Psoas muscle (tissue), 8 donors: ENCODE measurements around the gene XRN1. TPM values are rescaled to one million over a fixed set of nuclear protein-coding genes. Genes with fewer than 3 reads are reported as not detected.

ENCODE experiments used
- ATAC-seq, 4 donors: fragments of 200-7000 bp; cut with Tn5 transposase; one replicate each; pipeline ENCODE4 v1.9.1; 2020; ENCODE audit warnings: moderate library complexity in 3 of 4, mild to moderate bottlenecking in 2 of 4
- DNase-seq, 2 donors: peaks; one replicate each; pipeline ENCODE4 v3.0.0-alpha.2; 2020
- H3K27ac ChIP-seq: fragments of 200-600 bp; one replicate; pipeline ENCODE4 v1.8.0; 2022
- H3K27me3 ChIP-seq, 3 donors: fragments of 200-600 bp in 1 of 3; one replicate each; pipeline versions ENCODE4 v1.6.1 to v1.8.0; 2013 to 2022; ENCODE audit warnings: low read length in 2 of 3, mild to moderate bottlenecking in 2 of 3, moderate library complexity in 1 of 3; ENCODE audit not compliant: insufficient read depth in 3 of 3
- H3K36me3 ChIP-seq, 2 donors: fragments of 200-600 bp in 1 of 2; one replicate each; pipeline versions ENCODE4 v1.6.1 to v1.8.0; 2013 to 2022; ENCODE audit warnings: low read depth in 1 of 2, mild to moderate bottlenecking in 1 of 2, moderate library complexity in 1 of 2; ENCODE audit not compliant: insufficient read depth in 1 of 2
- H3K4me1 ChIP-seq: fragments of 200-600 bp; one replicate; pipeline ENCODE4 v1.8.0; 2022
- H3K4me3 ChIP-seq: fragments of 200-600 bp; one replicate; pipeline ENCODE4 v1.8.0; 2022; ENCODE audit warnings: mild to moderate bottlenecking
- H3K9me3 ChIP-seq: fragments of 200-600 bp; one replicate; pipeline ENCODE4 v1.8.0; 2022
- CTCF ChIP-seq: fragments of 200-600 bp; IDR thresholded peaks from one replicate; pipeline ENCODE4 v1.8.0; 2022; ENCODE audit warnings: antibody characterized with exemption
- WGBS, 3 donors: extraction: QIAGEN DNeasy Blood & Tissue Kit; methylation state at CpG; one replicate each; pipeline versions ENCODE4 v1.1.6 to v1.1.7; 2013; 5-methylcytosine and 5-hydroxymethylcytosine counted together
- intact Hi-C, 2 donors: fragments of 100-400 bp; cut with DNase I; formaldehyde crosslinking; loops; one replicate each; pipeline versions ENCODE4 v1.11.0 to v1.14.2; 2022
- polyA plus RNA-seq, 3 donors: library from polyadenylated mRNA; stranded (reverse); fragments of 200-250 nt; gene quantifications; one replicate each; pipeline ENCODE4 v1.2.3, GENCODE V29; 2013
- total RNA-seq, 4 donors: library from RNA; stranded (reverse); fragmentation: NEBNext Ultra II Directional in 2 of 4; extraction: Animal tissue kit (Norgen Biotek cat#: 25700) in 2 of 4; gene quantifications; one replicate each; pipeline versions ENCODE4 v1.2.1 to v1.2.4, GENCODE V29; 2021 to 2023
- donor health status: healthy with polysubstance abuse.
- donor health status: DM: no; HTN: no; CAD: no; lungs with moderate emphysema.
- donor health status: Bipolar disorder and iron deficiency.
- donor health status: healthy.
- donor health status: DM: yes; HTN: yes; CAD: no.
- donor health status: DM: no; HTN: no; CAD: no.
- donor health status: DM: no; HTN: no; CAD: no.
- donor health status: DM: yes; HTN: yes; CAD: no.

The XRN1 gene
- total and polyA plus RNA-seq, 7 donors: 3.8 to 46.1 (median 26.7) TPM

- no peak for ATAC-seq
- WGBS, 3 donors: 85 to 91% (median 88%) methylated on average over 4 of the region's 4 CpGs
- Histone ChIP-seq H3K27me3 (no peaks in the 10 kb centered on the region), H3K36me3 (no peaks in the 10 kb centered on the region), H3K4me1 (no peaks in the 10 kb centered on the region), H3K4me3 (no peak overlapping the region), H3K27ac (no peak overlapping the region), H3K9me3 (no peaks in the 10 kb centered on the region)
- intact Hi-C loops: loop anchor here in 1 of 2 donors (5.0 kb wide), 1 partner anchor 320 kb away; no protein-coding TSS in a partner anchor
- no peak for DNase-seq
- no peak for TF ChIP-seq CTCF
These were observed 165.3 kb downstream of the XRN1 start for GRCh38 chr3:142282503-142282902.

- Histone ChIP-seq H3K4me1 (no peaks in the 10 kb centered on the region), H3K27me3 (no peaks in the 10 kb centered on the region), H3K27ac (no peak overlapping the region), H3K4me3 (no peak overlapping the region), H3K9me3 (no peaks in the 10 kb centered on the region), H3K36me3 (no peaks in the 10 kb centered on the region)
- ATAC-seq: no peak
- intact Hi-C loops: loop anchor here (2.0 to 5.0 kb wide), 2 partner anchors 319 kb away; no protein-coding TSS in a partner anchor
- DNase-seq: no peak
- TF ChIP-seq CTCF: no peak
- 90 to 94% (median 90%) methylated on average over 1 of the region's 1 CpG for WGBS, 3 donors
These were observed 166.4 kb downstream of the XRN1 start for GRCh38 chr3:142281474-142281873.

- WGBS, 3 donors: 14 to 18% (median 16%) methylated on average over 5 of the region's 5 CpGs
- ATAC-seq: peak; percentile 63 to 89 (median 82)
- TF ChIP-seq CTCF: peak; percentile 59
- intact Hi-C loops: loop anchor here (2.0 to 5.0 kb wide), 3 partner anchors 98 to 318 kb away; no protein-coding TSS in a partner anchor
- DNase-seq: no peak
- no peak overlapping the region for H3K27ac ChIP-seq
- no peak overlapping the region for H3K4me3 ChIP-seq
- H3K27me3 ChIP-seq: no peaks in the 10 kb centered on the region
- H3K4me1 ChIP-seq: no peaks in the 10 kb centered on the region
- H3K9me3 ChIP-seq: no peaks in the 10 kb centered on the region
- H3K36me3 ChIP-seq: no peaks in the 10 kb centered on the region
These were observed 167.8 kb downstream of the XRN1 start for GRCh38 chr3:142279965-142280590.

GRCh38 chr3:142278451-142278850, 169.4 kb downstream of the XRN1 start:
- no peak for TF ChIP-seq CTCF
- DNase-seq (no peak), ATAC-seq (no peak)
- Histone ChIP-seq H3K27me3 (no peaks in the 10 kb centered on the region), H3K27ac (no peak overlapping the region), H3K9me3 (no peaks in the 10 kb centered on the region), H3K4me3 (no peak overlapping the region), H3K36me3 (no peaks in the 10 kb centered on the region), H3K4me1 (no peaks in the 10 kb centered on the region)
- intact Hi-C loops: loop anchor here in 1 of 2 donors (5.0 kb wide), 1 partner anchor 96 kb away; no protein-coding TSS in a partner anchor
- 69 to 81% (median 73%) methylated on average over 2 of the region's 2 CpGs for WGBS, 3 donors

GRCh38 chr3:142276781-142277180, 171.1 kb downstream of the XRN1 start:
- no peak for DNase-seq
- intact Hi-C loops: loop anchor here in 1 of 2 donors (2.0 to 5.0 kb wide), 2 partner anchors 94 to 152 kb away; no protein-coding TSS in a partner anchor
- H3K9me3 ChIP-seq: no peaks in the 10 kb centered on the region
- no peak overlapping the region for H3K4me3 ChIP-seq
- no peaks in the 10 kb centered on the region for H3K27me3 ChIP-seq
- no peaks in the 10 kb centered on the region for H3K36me3 ChIP-seq
- H3K27ac ChIP-seq: no peak overlapping the region
- ATAC-seq: no peak
- WGBS, 3 donors: 59 to 74% (median 66%) methylated on average over 2 of the region's 2 CpGs
- no peak for TF ChIP-seq CTCF
- H3K4me1 ChIP-seq: no peaks in the 10 kb centered on the region
